VCaP (cell line): ENCODE data around the gene NEFH.
"Not testable (repeated sequence)": the region's sequence is repeated elsewhere in the genome, so short reads cannot be mapped to it uniquely, and the experiment has no call there.

Source experiments
- H3K27ac ChIP-seq: fragments of 450-650 bp; 2 replicates; pipeline ENCODE4 v1.5.1; 2017
- CTCF ChIP-seq: fragments of 450-650 bp; conservative IDR thresholded peaks from 2 replicates; pipeline ENCODE4 v1.5.1; 2017; ENCODE audit warnings: mild to moderate bottlenecking, moderate library complexity

NEFH gene

GRCh38 chr22:29485448-29485847 is 5.4 kb downstream of the NEFH start:
- no peak overlapping the region for H3K27ac ChIP-seq
- no peak for TF ChIP-seq CTCF

GRCh38 chr22:29487426-29487986 is 7.5 kb downstream of the NEFH start:
- TF ChIP-seq CTCF: no peak
- no peak overlapping the region for H3K27ac ChIP-seq

- H3K27ac ChIP-seq: not testable (repeated sequence)
Observed at GRCh38 chr22:29489127-29489780, 9.2 kb downstream of the NEFH start.

GRCh38 chr22:29491012-29491411 is 11.0 kb downstream of the NEFH start:
- H3K27ac ChIP-seq: no peak overlapping the region
- TF ChIP-seq CTCF: no peak

- TF ChIP-seq CTCF: no peak
- H3K27ac ChIP-seq: no peak overlapping the region
Observed at GRCh38 chr22:29493636-29494035, 13.6 kb downstream of the NEFH start.

- no peak for TF ChIP-seq CTCF
- H3K27ac ChIP-seq: no peak overlapping the region
Observed at GRCh38 chr22:29499852-29500251, 19.8 kb downstream of the NEFH start.

- no peak for TF ChIP-seq CTCF
- H3K27ac ChIP-seq: 0 out of 2 replicates have a peak overlapping the region, but pooled peaks have one; percentile 19
Observed at GRCh38 chr22:29503811-29504372, 23.9 kb downstream of the NEFH start.

GRCh38 chr22:29509298-29509697 is 29.3 kb downstream of the NEFH start:
- H3K27ac ChIP-seq: no peak overlapping the region
- no peak for TF ChIP-seq CTCF
